Measurements from ENCODE around the gene ARL13B.
A peak's percentile ranks its signal among the peaks of the same experiment; 100 is the strongest.

The ARL13B gene

DNA sequence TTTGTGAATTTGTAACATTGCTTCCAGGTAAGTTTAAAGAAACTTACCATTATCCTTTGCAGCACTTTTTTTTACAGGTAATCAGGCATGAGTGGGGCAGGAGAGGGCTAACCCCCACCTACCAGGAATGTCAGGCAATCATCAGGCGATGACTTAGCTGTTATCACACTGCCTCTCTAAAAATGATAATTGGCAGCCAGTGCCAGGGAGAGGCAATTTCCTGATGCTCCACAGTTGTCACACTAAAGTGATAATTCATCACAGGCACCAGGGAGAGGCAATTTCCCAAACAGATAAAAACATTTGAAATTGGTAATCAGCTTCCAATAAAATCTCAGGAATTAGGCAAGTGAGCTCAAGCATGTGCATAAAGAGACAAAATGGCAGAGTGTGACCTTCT is 109.2 kb downstream of the ARL13B start:
- Mint-ChIP-seq H3K27ac (no peak overlapping the region), H3K27me3 (no peaks in the 10 kb centered on the region), H3K4me1 (ENCODE audit: low read depth) (no peaks in the 10 kb centered on the region), H3K4me3 (no peak overlapping the region), H3K36me3 (ENCODE audit: low read depth) (peaks cover 85% of the 10 kb centered on the region), H3K9me3 (no peaks in the 10 kb centered on the region)
- no peak for DNase-seq

DNA sequence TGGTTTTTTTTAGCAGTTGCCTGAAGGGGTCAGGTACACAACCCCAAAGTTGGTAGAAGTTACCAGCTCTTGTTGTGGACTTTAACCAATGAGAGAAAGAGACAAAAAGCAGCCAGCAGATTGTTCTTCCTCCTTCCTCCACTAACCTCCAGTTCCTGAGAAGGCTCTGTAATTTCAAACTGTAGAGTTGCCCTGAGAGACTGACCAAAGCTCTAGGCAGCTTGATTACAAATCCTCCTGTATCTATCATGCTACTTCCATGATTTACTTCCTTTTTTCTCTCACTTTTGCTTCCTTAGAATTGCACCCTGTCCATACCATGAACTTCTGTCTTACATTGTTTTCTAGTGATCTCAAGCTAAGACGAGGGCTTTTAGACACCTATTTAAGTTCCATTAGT is 112.1 kb downstream of the ARL13B start:
- Mint-ChIP-seq H3K27me3 (no peaks in the 10 kb centered on the region), H3K36me3 (ENCODE audit: low read depth) (peaks cover 84% of the 10 kb centered on the region), H3K9me3 (no peaks in the 10 kb centered on the region), H3K27ac (no peak overlapping the region), H3K4me3 (no peak overlapping the region), H3K4me1 (ENCODE audit: low read depth) (no peaks in the 10 kb centered on the region)
- DNase-seq: no peak

DNA sequence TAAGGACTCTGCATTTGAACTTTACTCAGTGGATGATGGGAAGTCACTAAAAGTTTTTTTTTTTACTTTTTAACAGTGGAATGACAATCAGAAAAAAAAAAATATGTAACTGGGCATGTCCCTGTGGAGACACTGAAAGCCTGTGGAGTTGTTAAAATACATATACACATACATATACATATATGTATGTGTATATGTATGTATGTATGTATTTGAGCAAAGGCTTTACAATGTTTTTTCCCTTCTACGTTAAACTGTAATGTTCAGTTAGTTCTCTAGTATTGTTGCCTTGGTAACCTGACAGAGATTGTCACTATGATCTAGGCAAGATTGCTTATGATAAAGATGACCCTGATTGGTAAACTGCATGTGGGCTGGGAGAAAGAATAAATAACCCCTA is 113.2 kb downstream of the ARL13B start:
- Mint-ChIP-seq H3K9me3 (no peaks in the 10 kb centered on the region), H3K36me3 (ENCODE audit: low read depth) (peaks cover 84% of the 10 kb centered on the region), H3K4me1 (ENCODE audit: low read depth) (no peaks in the 10 kb centered on the region), H3K27me3 (no peaks in the 10 kb centered on the region), H3K27ac (no peak overlapping the region), H3K4me3 (no peak overlapping the region)
- no peak for DNase-seq

DNA sequence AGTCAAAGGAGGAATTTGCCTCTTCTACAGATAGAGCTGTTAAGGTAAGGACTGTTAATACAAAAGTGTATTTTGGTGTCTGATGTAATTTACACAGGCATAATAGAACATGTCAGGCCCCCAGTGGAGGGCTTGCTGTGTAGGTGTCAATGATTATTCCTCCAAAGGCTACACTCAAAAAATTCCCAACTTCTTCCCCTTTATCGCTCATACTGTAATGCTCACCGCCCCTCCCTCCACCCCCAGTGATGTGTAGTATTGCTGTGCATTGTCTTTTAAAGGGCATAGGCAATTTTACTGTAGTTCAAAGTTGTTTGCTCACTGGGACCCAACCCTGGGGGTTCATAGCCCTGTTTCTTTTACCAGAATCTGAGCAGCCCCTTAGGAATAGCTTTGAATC is 115.2 kb downstream of the ARL13B start:
- Mint-ChIP-seq H3K27me3 (no peaks in the 10 kb centered on the region), H3K9me3 (no peaks in the 10 kb centered on the region), H3K4me1 (ENCODE audit: low read depth) (peaks cover 4% of the 10 kb centered on the region), H3K27ac (no peak overlapping the region), H3K4me3 (no peak overlapping the region), H3K36me3 (ENCODE audit: low read depth) (peaks cover 83% of the 10 kb centered on the region)
- DNase-seq: no peak

DNA sequence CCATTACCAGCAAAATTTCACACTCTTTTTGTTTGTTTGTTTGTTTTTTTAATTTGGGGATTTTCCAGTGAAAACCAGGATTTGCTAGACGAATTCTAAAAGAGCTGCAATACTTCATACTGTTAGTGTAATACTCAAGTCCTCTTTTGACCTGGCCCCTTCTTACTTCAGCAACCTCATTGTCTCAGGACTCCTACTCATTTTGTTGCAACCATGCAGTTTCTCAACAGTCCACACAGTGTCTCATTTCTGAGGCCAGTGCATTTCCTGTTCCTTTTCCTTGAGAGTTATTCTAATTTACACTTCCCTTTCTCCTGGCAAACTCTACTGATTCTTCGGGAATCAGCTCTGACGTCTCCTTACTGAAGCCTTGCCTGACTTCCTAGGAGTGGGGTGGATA is 118.5 kb downstream of the ARL13B start:
- H3K36me3 Mint-ChIP-seq (ENCODE audit: low read depth): peaks cover 75% of the 10 kb centered on the region
- no peaks in the 10 kb centered on the region for H3K9me3 Mint-ChIP-seq
- no peak overlapping the region for H3K4me3 Mint-ChIP-seq
- peaks cover 4% of the 10 kb centered on the region for H3K4me1 Mint-ChIP-seq (ENCODE audit: low read depth)
- no peak for DNase-seq
- peak overlapping the region; percentile 18 for H3K27ac Mint-ChIP-seq
- no peaks in the 10 kb centered on the region for H3K27me3 Mint-ChIP-seq

DNA sequence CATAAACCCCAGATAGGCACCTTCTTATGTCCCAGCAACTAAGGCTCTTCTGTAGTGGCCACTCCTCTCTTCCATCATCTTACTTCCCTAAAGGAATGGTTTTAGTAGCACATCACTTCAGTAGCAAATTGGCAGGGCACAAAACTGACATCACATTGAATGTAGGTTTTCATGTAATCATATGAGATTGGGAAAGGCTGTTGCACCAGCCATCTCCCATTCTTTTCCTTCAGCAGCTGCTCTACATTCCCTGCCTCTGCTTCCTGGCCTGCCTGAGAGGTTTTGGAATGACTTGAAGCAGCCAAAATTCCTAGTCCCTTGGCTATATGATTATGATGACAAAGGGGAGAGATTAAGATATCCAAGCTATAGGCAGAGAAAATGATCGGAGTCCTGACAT is 119.4 kb downstream of the ARL13B start:
- Mint-ChIP-seq H3K4me3 (no peak overlapping the region), H3K4me1 (ENCODE audit: low read depth) (peaks cover 4% of the 10 kb centered on the region)

DNA sequence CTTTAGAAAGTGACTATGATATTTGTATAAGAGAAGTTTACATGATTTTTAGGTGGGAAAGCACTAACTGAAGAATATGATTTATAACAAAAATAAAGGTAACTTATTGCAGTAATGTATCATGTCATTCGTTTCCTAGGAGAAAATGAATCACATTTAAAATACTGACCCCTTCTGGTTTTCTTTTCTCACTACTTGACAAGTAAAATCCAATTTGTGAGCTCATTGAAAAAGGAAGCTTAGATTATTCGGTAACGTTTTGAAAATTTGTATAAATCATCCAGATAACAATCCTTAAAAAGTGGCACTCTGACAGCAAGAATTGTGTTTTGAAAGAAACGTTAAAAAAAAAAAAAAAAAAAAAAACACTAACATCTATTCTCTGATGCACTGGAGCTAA is 121.9 kb downstream of the ARL13B start:
- peaks cover 71% of the 10 kb centered on the region for H3K36me3 Mint-ChIP-seq (ENCODE audit: low read depth)
- H3K27ac Mint-ChIP-seq: no peak overlapping the region
- H3K4me1 Mint-ChIP-seq (ENCODE audit: low read depth): peaks cover 4% of the 10 kb centered on the region
- no peaks in the 10 kb centered on the region for H3K27me3 Mint-ChIP-seq
- H3K9me3 Mint-ChIP-seq: no peaks in the 10 kb centered on the region
- DNase-seq: no peak
- no peak overlapping the region for H3K4me3 Mint-ChIP-seq

More for the DNA sequence above, 119.4 kb downstream of the ARL13B start:
- H3K36me3 Mint-ChIP-seq (ENCODE audit: low read depth): peaks cover 75% of the 10 kb centered on the region
- no peak overlapping the region for H3K27ac Mint-ChIP-seq
- no peaks in the 10 kb centered on the region for H3K27me3 Mint-ChIP-seq
- H3K9me3 Mint-ChIP-seq: no peaks in the 10 kb centered on the region
- no peak for DNase-seq

Measured in activated T-cell treated with anti-CD3 and anti-CD28 coated beads, Interleukin-2, amount 50 U/mL, for 24 hours (primary cell).